PC-3 (cell line): ENCODE measurements around the gene RNF141. TPM values are rescaled to one million over a fixed set of nuclear protein-coding genes. Genes with fewer than 3 reads are reported as not detected.

Experiments
- ATAC-seq: fragments of 200-7000 bp; cut with Tn5 transposase; 2 replicates; pipeline ENCODE4 v1.9.1; 2020; ENCODE audit warnings: mild to moderate bottlenecking, moderate library complexity
- BruUV-seq: library from RNA; stranded (reverse); fragments of 400-500 nt; replicated peaks from 2 replicates; lab custom pipeline; 2021; lab: Mats Ljungman, UMichigan
- CTCF ChIA-PET: fragments of 300-600 bp; sonication (Branson Sonifier 250); formaldehyde crosslinking; loops from one replicate; lab custom pipeline; 2022; ENCODE audit warnings: antibody characterized with exemption; lab: Charles Lee
- POLR2A ChIA-PET: fragments of 300-600 bp; sonication (Branson Sonifier 250); formaldehyde crosslinking; loops from one replicate; lab custom pipeline; 2022; ENCODE audit warnings: antibody characterized with exemption; ENCODE audit not compliant: unreplicated experiment; lab: Charles Lee
- DNase-seq: peaks from one replicate; pipeline ENCODE4 v3.0.0-alpha.2; 2015
- H2AFZ ChIP-seq: fragments of 300-600 bp; sonication (generic); 2 replicates; pipeline ENCODE4 v1.6.0; 2016; ENCODE audit warnings: antibody characterized with exemption, low read length
- H3F3A ChIP-seq: fragments of 300-600 bp; sonication (generic); one replicate; pipeline ENCODE4 v1.6.0; 2017; ENCODE audit warnings: antibody characterized with exemption, low read length, control low read depth, mild to moderate bottlenecking; ENCODE audit not compliant: unreplicated experiment
- H3K27ac ChIP-seq: fragments of 300-600 bp; sonication (generic); 2 replicates; pipeline ENCODE4 v1.5.1; 2016; ENCODE audit warnings: mild to moderate bottlenecking, low read length
- H3K27me3 ChIP-seq: fragments of 300-600 bp; sonication (generic); 2 replicates; pipeline ENCODE4 v1.6.1; 2016; ENCODE audit warnings: low read length, mixed read lengths
- H3K36me3 ChIP-seq: fragments of 300-600 bp; sonication (generic); 2 replicates; pipeline ENCODE4 v1.6.1; 2016; ENCODE audit warnings: low read depth, mixed run types, low read length, mixed read lengths
- H3K4me1 ChIP-seq: fragments of 300-600 bp; sonication (generic); 2 replicates; pipeline ENCODE4 v1.5.1; 2016; ENCODE audit warnings: low read length; ENCODE audit not compliant: insufficient read depth
- H3K4me2 ChIP-seq: fragments of 300-600 bp; sonication (generic); 2 replicates; pipeline ENCODE4 v1.6.0; 2016; ENCODE audit warnings: low read length
- H3K4me3 ChIP-seq: fragments of 300-600 bp; sonication (generic); 2 replicates; pipeline ENCODE4 v1.5.1; 2016; ENCODE audit warnings: mild to moderate bottlenecking, low read length, mixed read lengths
- H3K79me2 ChIP-seq: fragments of 300-600 bp; sonication (generic); 2 replicates; pipeline ENCODE4 v1.6.1; 2017; ENCODE audit warnings: low read length, mixed read lengths
- H3K9ac ChIP-seq: fragments of 300-600 bp; sonication (generic); 2 replicates; pipeline ENCODE4 v1.6.0; 2016; ENCODE audit warnings: mild to moderate bottlenecking, low read length
- H3K9me2 ChIP-seq: fragments of 300-600 bp; sonication (generic); replicated peaks from 2 replicates; pipeline ENCODE4 v1.6.1; 2016; ENCODE audit warnings: mixed run types, low read length, mixed read lengths
- H3K9me3 ChIP-seq: fragments of 300-600 bp; sonication (generic); 2 replicates; pipeline ENCODE4 v1.6.1; 2016; ENCODE audit warnings: low read length, mixed read lengths
- H4K20me1 ChIP-seq: fragments of 300-600 bp; sonication (generic); 2 replicates; pipeline ENCODE4 v1.6.1; 2016; ENCODE audit warnings: low read length, mixed read lengths
- EZH2 ChIP-seq: fragments of 300-600 bp; sonication (generic); IDR thresholded peaks from one replicate; pipeline ENCODE4 v1.6.1; 2017; ENCODE audit warnings: antibody characterized with exemption, mild to moderate bottlenecking, low read length; ENCODE audit not compliant: unreplicated experiment
- EZH2phosphoT487 ChIP-seq: fragments of 300-600 bp; sonication (generic); IDR thresholded peaks from 2 replicates; pipeline ENCODE4 v1.6.1; 2018; ENCODE audit warnings: mild to moderate bottlenecking, antibody characterized with exemption, low read length, borderline replicate concordance
- intact Hi-C: fragments of 100-400 bp; cut with micrococcal nuclease; formaldehyde crosslinking; loops from 2 replicates; pipeline ENCODE4 v1.9.0; 2023
- total RNA-seq: library from RNA; depleted of rRNA; stranded (reverse); fragments of >200 nt; gene quantifications from 2 replicates; pipeline ENCODE4 v1.2.3, GENCODE V29; 2014
- TF ChIP-seq, protein P1 (sequence below): fragments of 300-600 bp; sonication (generic); conservative IDR thresholded peaks from 2 replicates; pipeline ENCODE4 v1.5.1; 2017; ENCODE audit warnings: antibody characterized with exemption, low read depth, mild to moderate bottlenecking, low read length

RNF141 gene
- total RNA-seq, 1 experiment from 2014 or later, result 13.8 TPM

DNA sequence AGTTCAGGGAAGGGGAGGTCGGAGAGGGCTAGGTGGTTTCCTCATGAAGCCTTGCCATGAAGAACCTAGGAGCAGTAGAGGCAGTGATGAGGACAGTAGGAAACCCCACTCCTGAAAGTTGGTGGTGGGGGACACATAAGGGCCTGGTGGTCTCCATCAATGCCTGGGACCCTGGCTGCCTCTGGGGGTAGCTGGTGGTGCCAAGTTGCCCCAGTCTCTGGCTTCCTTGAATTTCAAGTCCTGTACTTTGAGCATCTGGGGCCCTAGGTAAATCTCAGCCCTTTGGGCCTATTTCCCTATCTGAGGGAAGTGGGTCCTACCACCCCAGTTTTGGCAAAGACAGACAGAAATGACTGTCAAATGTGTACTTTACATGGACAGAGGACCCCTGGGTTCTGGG, 57.8 kb downstream of the RNF141 start:
- no peak overlapping the region for H3K9ac ChIP-seq
- no peak overlapping the region for H2AFZ ChIP-seq
- no peak for DNase-seq
- H3K79me2 ChIP-seq, result no peaks in the 10 kb centered on the region
- no peaks in the 10 kb centered on the region for H3K27me3 ChIP-seq
- no peaks in the 10 kb centered on the region for H3K9me3 ChIP-seq
- peaks cover 9% of the 10 kb centered on the region for H3K4me1 ChIP-seq
- TF ChIP-seq EZH2 (no peak), EZH2phosphoT487 (no peak)
- TF ChIP-seq, protein P1, sequence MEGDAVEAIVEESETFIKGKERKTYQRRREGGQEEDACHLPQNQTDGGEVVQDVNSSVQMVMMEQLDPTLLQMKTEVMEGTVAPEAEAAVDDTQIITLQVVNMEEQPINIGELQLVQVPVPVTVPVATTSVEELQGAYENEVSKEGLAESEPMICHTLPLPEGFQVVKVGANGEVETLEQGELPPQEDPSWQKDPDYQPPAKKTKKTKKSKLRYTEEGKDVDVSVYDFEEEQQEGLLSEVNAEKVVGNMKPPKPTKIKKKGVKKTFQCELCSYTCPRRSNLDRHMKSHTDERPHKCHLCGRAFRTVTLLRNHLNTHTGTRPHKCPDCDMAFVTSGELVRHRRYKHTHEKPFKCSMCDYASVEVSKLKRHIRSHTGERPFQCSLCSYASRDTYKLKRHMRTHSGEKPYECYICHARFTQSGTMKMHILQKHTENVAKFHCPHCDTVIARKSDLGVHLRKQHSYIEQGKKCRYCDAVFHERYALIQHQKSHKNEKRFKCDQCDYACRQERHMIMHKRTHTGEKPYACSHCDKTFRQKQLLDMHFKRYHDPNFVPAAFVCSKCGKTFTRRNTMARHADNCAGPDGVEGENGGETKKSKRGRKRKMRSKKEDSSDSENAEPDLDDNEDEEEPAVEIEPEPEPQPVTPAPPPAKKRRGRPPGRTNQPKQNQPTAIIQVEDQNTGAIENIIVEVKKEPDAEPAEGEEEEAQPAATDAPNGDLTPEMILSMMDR, result no peak
- H3K36me3 ChIP-seq, result peaks cover 4% of the 10 kb centered on the region; the same call in 1 of the 2 replicates
- intact Hi-C loops, result no loop called here
- CTCF ChIA-PET, result no interaction called here
- no TSS peak for BruUV-seq
- no peak overlapping the region for H3K27ac ChIP-seq
- no peaks in the 10 kb centered on the region for H4K20me1 ChIP-seq
- no peak for ATAC-seq
- no peak overlapping the region for H3K4me2 ChIP-seq
- no peak overlapping the region for H3K4me3 ChIP-seq
- no peaks in the 10 kb centered on the region for H3F3A ChIP-seq
- POLR2A ChIA-PET, result no interaction called here
- no peaks in the 10 kb centered on the region for H3K9me2 ChIP-seq

DNA sequence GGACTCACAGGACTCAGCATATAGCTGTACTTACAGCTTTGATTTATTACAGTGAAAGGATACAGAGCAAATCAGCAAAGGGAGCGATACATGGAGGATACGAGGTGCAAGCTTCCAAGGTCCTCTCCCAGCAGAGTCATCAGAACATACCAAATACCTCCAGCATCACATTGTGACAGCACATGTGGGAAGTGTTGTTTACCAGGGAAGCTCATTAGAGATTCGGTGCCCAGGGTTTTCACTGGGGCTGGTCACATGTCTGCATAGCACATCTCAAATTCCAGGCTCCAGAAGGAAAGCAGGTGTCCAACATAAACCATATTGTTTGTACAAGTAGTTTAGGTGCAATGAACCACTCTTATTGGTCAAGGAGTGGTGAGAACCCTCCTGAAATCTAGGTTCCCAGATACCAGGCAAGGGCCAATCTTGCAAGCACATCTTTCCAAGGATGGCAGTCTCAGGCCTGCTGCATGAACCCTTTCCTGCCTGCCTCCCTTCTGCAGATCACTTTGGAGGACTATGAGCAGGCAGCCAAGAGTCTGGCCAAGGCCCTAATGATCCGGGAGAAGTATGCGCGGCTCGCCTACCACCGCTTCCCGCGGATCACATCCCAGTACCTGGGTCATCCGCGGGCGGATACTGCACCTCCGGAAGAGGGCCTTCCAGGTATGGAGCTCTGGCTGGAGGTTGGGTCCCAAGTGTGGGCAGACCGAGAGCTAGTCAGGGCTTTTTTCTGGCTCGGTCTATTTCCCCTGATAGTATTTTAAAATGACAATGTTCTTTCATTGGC, 59.2 kb downstream of the RNF141 start:
- CTCF ChIA-PET, result no interaction called here
- intact Hi-C loops, result no loop called here
- H3K9me2 ChIP-seq, result no peaks in the 10 kb centered on the region
- H3K4me1 ChIP-seq, result no peaks in the 10 kb centered on the region
- DNase-seq (no peak), ATAC-seq (no peak)
- BruUV-seq, result no TSS peak
- H3K4me3 ChIP-seq, result no peak overlapping the region
- H4K20me1 ChIP-seq, result no peaks in the 10 kb centered on the region
- H3K9ac ChIP-seq, result no peak overlapping the region
- no peak overlapping the region for H2AFZ ChIP-seq
- no peaks in the 10 kb centered on the region for H3K27me3 ChIP-seq
- POLR2A ChIA-PET, result no interaction called here
- H3K4me2 ChIP-seq, result no peak overlapping the region
- H3F3A ChIP-seq, result no peaks in the 10 kb centered on the region
- H3K79me2 ChIP-seq, result no peaks in the 10 kb centered on the region
- H3K36me3 ChIP-seq, result peaks cover 4% of the 10 kb centered on the region; the same call in 1 of the 2 replicates
- no peak for TF ChIP-seq EZH2
- TF ChIP-seq EZH2phosphoT487, result no peak
- no peaks in the 10 kb centered on the region for H3K9me3 ChIP-seq
- no peak overlapping the region for H3K27ac ChIP-seq

- Histone ChIP-seq H3K9me2 (no peaks in the 10 kb centered on the region), H3K27me3 (no peaks in the 10 kb centered on the region), H3K4me1 (no peaks in the 10 kb centered on the region), H4K20me1 (no peaks in the 10 kb centered on the region), H3K79me2 (no peaks in the 10 kb centered on the region), H3K9me3 (no peaks in the 10 kb centered on the region), H3K27ac (no peak overlapping the region), H3K4me3 (no peak overlapping the region), H3K36me3 (peaks cover 4% of the 10 kb centered on the region; the same call in 1 of the 2 replicates), H3K9ac (no peak overlapping the region), H3F3A (no peaks in the 10 kb centered on the region), H3K4me2 (no peak overlapping the region), H2AFZ (no peak overlapping the region)
- ChIA-PET POLR2A (no interaction called here), CTCF (no interaction called here)
- TF ChIP-seq, protein P1, result no peak
- TF ChIP-seq EZH2 (no peak), EZH2phosphoT487 (no peak)
- DNase-seq, result no peak
- intact Hi-C loops, result no loop called here
- BruUV-seq, result no TSS peak
- no peak for ATAC-seq
Measured at GRCh38 chr11:10480760-10481159, 60.2 kb downstream of the RNF141 start.
